Germinal center (tissue), 1 donor: ENCODE results near the gene PCSK6.
"Not testable (repeated sequence)": the region's sequence is repeated elsewhere in the genome, so short reads cannot be mapped to it uniquely, and the experiment has no call there.

Source experiments
- DNase-seq: peaks from one replicate; pipeline ENCODE4 v3.0.0; 2012; ENCODE audit warnings: mixed read lengths, low spot score

Gene PCSK6

GRCh38 chr15:101307897-101308603, 181.5 kb downstream of the PCSK6 start:
- DNase-seq, result no peak

DNA sequence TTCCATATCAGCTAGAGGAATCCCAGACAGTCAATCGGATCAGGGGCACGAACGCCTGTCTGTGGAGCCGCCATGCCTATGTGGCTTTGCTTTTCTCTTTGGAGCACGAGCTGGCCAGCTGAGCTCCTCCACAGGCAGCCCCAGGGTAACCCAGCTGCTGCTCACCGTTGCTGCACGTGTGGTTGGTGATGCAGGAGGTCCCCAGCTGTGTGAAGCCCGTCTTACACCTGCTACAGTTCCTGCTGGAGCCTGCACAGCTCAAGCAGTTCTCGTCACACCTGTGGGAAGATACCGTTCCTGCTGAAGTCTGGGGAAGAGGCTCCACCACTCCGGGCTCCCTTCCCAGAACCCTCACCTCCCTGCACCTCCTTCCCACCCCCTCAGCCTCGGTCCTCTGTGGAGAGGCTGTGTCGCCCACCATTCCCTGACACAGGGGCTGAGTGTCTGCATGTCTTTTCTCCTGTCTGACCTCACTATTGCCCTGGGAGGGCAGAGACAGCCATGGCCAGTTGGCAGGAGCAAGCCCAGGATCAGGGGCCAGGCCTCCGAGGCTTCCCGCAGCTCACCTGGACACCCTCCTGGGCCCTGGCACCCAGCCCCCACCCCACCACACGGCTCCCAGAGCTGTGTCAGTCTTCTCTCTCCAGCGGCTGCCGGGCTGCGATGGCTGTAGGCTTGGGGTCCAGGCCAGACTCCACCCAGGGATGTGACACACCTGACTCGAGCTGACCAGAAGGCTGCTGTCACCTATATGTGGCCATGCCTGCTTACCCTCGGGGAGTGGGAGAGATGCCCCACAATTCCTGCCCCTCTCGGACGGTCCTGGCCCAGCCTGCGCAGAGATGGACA, 182.2 kb downstream of the PCSK6 start:
- no peak for DNase-seq

DNA sequence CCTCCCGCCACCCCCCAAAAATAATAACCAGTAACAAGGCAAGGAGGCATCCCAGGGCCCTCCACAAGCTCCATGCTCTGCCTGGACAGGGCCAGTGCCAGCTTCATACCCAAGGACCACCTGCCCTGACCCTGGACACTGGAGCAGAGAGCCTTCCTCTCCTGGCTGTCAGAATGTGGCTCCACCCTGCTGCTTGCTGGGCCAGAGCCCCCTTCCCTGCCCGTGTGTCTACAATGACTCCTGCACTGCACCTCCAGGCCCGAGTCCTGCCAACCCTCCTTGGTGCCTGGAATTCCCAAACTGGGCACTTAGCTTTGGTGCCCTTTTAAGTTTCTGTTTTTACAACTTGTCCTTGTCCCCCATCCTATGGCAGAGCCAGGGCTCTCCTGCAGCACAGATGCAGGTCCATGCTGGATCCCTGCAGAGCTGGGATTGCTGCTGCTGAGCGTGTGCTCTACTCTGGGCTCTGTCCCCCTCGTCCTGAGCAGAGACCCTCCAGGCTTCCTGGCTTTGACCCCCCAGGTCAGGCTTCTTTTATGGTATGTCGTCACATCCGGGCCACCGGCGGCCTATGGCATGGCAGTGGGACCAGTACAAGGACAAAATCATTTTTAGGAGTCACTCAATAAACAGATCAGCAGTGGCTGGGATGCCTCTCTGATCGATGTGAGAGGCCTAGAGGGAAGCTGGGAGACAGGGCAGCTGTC, 183.0 kb downstream of the PCSK6 start:
- DNase-seq, result no peak

- DNase-seq, result no peak
Measured at GRCh38 chr15:101305820-101306255, 183.7 kb downstream of the PCSK6 start.

DNA sequence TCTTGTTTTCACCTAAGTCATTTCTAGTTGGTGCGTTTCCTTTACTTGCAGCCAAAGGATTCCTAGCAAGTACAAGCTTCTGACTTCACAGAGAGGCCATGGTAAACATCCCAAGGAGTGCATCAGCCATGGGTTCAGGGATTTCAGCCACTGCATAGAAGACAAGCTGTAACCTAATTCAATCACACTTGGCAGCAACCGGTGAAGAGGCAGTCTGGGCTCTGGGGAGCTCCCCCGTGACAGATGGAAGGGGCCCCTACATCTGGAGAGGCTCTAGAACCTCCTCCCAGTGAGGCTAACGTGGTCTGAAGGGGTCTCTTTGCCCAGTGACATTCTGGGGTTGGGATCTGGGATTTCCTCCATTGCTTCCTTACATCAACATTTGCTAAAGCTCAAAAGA, 186.1 kb downstream of the PCSK6 start:
- DNase-seq, result no peak

DNA sequence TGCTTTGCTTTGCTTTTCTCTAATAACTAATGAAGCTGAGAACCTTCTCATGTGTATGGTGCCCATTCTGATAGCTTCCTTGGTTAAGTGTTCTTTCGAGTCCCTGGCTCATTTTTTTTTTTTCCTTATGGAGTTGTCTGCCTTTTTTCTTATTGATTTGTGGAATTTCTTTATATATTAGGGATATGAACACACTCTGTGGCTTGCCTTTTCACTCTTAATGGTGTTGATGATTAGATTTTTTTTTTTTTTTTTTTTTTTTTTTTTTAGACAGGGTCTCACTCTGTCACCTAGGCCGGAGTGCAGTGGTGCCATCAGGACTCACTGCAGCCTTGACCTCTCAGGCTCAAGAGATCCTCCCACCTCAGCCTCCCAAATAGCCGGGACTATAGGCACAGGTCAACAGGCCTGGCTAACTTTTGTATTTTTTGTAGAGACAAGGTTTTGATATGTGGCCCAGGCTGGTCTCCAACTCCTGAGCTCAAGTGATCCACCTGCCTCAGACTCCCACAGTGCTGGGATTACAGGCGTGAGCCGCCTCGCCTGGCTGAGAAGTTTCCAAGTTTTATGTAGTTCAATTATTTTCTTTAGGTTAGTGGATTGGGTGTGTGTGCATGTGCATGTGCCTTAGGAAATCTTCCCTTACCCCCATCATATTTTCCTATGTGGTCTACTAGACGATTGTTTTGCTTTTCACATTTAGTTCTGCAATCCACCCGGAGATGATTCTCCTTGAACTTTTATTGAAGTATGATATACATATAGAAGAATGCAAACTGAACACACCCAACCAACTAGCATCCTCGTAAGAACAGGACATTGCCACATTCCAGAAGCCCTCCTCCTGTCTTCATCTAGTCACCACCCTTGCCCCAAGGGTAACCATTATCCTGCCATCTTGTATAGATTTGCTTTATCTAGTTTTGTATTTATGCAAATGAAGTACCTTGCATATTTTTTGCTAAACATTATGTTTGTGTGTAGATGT, 192.8 kb downstream of the PCSK6 start:
- DNase-seq, result no peak

DNA sequence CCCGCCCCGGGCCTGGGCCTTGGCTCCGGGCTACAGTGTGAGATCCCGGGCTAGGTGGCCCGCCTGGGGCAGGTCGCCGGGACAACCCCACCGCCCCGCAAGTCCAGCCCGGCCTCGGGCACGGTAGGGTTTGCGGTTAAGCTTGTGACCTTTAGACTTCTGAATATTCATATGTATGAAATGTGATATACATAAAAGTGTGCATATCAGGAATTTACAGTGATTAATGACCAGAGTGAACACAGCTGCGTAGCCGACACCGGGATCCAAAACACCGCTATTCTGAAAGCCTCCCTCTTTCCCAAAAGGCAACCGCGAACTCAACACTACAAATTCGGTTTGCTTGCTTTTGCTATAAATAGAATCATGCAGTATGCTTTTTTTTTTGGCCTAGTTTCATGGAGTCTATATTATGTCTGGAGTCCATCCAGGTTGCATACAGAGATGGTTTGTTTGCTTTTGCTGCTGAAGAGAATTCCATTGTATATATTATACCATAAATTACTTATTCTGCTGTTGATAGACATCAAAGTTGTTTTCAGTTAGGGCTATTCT, 193.8 kb downstream of the PCSK6 start:
- DNase-seq, result no peak

DNA sequence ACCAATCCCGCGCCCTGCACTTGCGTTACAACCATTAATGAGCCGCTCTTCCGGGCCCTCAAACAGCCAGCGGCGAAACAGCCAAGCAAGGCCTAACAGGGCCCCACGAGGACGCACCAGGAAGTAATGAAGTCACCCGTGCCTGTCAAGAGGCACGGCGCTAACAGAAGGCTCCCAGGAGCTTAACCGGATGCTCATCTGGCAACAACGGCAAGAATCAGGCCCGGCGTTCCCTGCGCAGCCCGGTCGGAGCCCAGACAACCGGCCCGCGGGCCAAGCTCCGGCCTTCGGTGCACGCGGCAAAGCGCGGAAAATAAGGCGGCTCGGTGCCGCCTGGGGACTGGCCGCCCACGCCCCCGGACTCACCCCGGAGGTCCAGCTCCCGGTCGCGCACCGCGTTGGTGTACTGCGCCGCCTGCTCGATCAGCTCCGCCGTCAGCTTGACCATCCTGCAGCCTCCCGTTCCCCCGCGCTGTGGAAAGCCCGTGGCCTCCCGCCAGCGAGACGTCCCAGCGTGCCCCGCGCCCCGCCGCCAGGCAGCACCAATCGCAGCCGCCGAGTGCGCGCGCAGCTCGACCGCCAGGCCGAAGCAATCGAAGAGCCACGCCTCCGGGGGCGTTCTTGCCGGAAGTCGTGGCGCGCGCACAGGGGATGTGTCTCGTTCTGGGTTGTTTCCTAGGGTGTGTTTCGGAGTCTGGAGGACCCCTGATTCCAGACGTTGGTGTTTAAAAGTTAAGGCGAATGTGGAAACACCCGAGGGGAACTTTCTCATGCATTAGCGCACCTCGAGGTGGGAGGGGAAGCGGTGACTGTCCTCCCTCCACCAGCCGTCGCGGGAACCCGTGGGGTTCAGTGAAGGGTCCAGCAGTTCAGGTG, 194.5 kb downstream of the PCSK6 start, which contains the start of gene SNRPA1:
SNRPA1 (minus strand) TSS at position 518 of the 876 bp plus-strand sequence; CDS start at position 448, 70 bp downstream.
- peak; percentile 96 for DNase-seq

DNA sequence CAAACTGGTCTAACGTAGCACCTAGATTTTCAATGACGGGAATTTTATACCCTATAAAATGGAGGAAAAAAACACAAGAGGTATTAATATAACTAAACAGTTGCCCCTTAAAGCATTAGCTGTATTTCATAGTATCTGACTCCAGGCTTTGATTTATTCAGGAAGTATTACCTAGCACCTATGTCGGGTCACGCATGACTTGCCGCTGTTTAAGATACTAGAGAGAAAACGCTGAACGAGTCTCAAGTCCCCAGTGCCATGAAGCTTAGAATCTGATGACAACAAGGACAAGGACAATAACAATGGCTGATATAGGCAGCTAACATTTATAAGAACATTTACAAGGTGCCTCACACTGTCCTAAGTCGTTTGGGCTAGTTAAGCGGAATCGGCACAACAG, 196.4 kb downstream of the PCSK6 start:
- DNase-seq, result peak; percentile 29

GRCh38 chr15:101288905-101289513, 200.5 kb downstream of the PCSK6 start:
- DNase-seq, result peak; percentile 70

GRCh38 chr15:101287342-101287741, 202.2 kb downstream of the PCSK6 start:
- DNase-seq, result not testable (repeated sequence)

- no peak for DNase-seq
Measured at GRCh38 chr15:101286471-101287114, 202.9 kb downstream of the PCSK6 start.

DNA sequence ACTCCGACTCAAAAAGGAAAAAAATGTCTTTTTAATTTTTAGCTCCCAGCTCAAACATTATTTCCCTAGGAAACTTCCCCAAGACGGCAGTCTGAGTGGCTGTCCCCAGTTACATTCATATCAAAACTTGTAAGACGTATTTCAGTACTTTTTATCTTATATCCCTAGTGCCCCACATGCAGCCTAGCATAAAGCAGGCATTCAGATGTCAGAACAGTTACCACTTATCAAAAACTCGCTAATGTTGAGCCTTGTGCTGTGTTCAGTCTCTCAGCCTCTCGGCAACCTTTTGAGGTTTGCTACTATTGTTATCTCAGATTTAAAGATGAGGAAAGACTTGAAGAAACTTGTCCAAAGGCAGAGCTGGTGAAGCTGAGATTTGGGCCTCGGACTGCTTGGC, 205.6 kb downstream of the PCSK6 start:
- no peak for DNase-seq

DNA sequence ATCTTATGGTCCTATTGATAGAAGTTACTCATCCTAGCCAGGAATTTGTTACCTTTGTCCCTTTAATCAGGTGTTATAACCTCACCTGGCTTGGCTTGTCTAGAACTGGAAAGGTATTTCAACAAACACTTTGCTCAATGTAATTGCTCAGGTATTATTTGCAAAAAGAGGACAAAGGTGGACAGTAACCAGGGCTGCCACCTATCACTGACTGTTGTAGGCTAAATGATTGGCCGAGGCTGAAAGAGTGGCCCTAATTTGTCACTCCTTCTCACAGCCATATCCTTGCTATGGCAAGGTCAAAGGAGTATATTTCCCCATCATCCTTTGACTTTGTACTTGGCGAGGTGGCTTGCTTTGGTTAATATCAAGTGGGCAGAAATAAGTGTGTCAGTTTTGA, 209.5 kb downstream of the PCSK6 start:
- DNase-seq, result no peak

- DNase-seq, result no peak
Measured at GRCh38 chr15:101277943-101278564, 211.5 kb downstream of the PCSK6 start.

- peak; percentile 90 for DNase-seq
Measured at GRCh38 chr15:101277038-101277822, 212.3 kb downstream of the PCSK6 start, which contains the start of gene SELENOS. SELENOS (minus strand) TSS chr15:101277485; CDS start chr15:101277417, 68 bp downstream.

- DNase-seq, result no peak
Measured at GRCh38 chr15:101276501-101277037, 212.9 kb downstream of the PCSK6 start.
